Neutrophil (primary cell): ENCODE data around the gene XIRP1.

Source experiments
- H3K27ac ChIP-seq: fragments of 200-600 bp; sonication (generic); 2 replicates; pipeline ENCODE4 v1.5.1; 2016; ENCODE audit warnings: mild to moderate bottlenecking, moderate library complexity
- H3K27me3 ChIP-seq: fragments of 200-600 bp; sonication (generic); 2 replicates; pipeline ENCODE4 v1.6.0; 2016; ENCODE audit warnings: mild to moderate bottlenecking
- H3K36me3 ChIP-seq: fragments of 200-600 bp; sonication (generic); 2 replicates; pipeline ENCODE4 v1.5.1; 2017
- H3K4me1 ChIP-seq, 2 experiments: fragments of 200-600 bp in 1 of 2; sonication (generic) in 1 of 2; 1 replicate in 1 of 2; 2 replicates in 1 of 2; pipeline versions ENCODE4 v1.5.1 to v1.6.1; 2013 to 2016; ENCODE audit warnings: low read depth in 1 of 2, low read length in 1 of 2, mild to moderate bottlenecking in 1 of 2, moderate library complexity in 1 of 2; ENCODE audit not compliant: control insufficient read depth in 1 of 2, insufficient read depth in 1 of 2
- H3K4me3 ChIP-seq, 2 experiments: fragments of 200-600 bp in 1 of 2; sonication (generic) in 1 of 2; 1 replicate in 1 of 2; 2 replicates in 1 of 2; pipeline ENCODE4 v1.5.1; 2013 to 2016; ENCODE audit warnings: low read depth in 1 of 2, low read length in 1 of 2, mild to moderate bottlenecking in 1 of 2, moderate library complexity in 1 of 2
- H3K9me3 ChIP-seq: fragments of 200-600 bp; sonication (generic); 2 replicates; pipeline ENCODE4 v1.5.1; 2016
- TF ChIP-seq, protein P1 (sequence below): fragments of 200-600 bp; sonication (generic); IDR thresholded peaks from 2 replicates; pipeline ENCODE4 v1.5.1; 2016; ENCODE audit warnings: antibody characterized with exemption

Gene XIRP1

GRCh38 chr3:39188271-39189149, 3.9 kb downstream of the XIRP1 start:
- H3K4me1 ChIP-seq: no peaks in the 10 kb centered on the region
- no peaks in the 10 kb centered on the region for H3K36me3 ChIP-seq
- no peaks in the 10 kb centered on the region for H3K27me3 ChIP-seq
- H3K9me3 ChIP-seq: no peaks in the 10 kb centered on the region
- H3K4me3 ChIP-seq: no peak overlapping the region
- TF ChIP-seq, protein P1, sequence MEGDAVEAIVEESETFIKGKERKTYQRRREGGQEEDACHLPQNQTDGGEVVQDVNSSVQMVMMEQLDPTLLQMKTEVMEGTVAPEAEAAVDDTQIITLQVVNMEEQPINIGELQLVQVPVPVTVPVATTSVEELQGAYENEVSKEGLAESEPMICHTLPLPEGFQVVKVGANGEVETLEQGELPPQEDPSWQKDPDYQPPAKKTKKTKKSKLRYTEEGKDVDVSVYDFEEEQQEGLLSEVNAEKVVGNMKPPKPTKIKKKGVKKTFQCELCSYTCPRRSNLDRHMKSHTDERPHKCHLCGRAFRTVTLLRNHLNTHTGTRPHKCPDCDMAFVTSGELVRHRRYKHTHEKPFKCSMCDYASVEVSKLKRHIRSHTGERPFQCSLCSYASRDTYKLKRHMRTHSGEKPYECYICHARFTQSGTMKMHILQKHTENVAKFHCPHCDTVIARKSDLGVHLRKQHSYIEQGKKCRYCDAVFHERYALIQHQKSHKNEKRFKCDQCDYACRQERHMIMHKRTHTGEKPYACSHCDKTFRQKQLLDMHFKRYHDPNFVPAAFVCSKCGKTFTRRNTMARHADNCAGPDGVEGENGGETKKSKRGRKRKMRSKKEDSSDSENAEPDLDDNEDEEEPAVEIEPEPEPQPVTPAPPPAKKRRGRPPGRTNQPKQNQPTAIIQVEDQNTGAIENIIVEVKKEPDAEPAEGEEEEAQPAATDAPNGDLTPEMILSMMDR: no peak
- H3K27ac ChIP-seq: no peak overlapping the region

DNA sequence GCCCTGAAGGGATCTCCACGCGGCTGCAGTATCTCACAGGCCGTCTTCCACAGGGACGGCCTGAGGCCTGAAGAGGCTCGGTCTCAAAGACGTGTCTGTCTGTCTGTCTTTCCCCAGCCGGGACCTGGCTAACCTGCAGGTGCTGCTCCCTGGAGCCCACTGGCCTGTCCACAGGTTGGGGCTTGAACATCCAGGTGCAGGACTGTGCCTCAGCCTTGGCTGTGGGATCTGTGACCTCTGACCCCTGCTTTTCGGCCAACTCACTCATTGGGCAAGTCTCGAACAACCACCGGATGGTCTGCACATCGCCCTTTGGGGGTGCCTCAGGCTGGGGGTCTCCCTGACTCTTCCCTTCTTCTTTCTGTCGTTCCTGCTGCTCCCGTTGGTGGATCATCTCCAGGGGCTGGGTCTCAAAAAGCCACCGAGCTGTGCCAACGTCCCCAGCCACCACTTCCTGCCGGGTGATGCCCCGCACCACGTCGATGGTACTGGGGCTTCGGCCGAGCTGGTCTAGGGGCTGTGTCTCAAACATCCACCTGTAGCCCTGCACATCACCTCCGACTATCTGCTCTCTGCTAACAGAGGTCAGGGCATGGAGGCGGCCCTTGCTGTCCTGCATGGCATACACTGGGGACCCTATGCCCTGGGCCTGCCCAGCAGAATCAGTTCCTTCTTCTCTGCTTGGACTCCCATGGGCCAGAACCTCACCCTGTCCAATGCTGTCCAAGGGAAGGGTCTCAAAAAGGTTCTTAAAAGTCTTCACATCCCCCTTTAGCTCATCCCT, 4.8 kb downstream of the XIRP1 start:
- Histone ChIP-seq H3K27ac (no peak overlapping the region), H3K27me3 (no peaks in the 10 kb centered on the region)

GRCh38 chr3:39186692-39187151, 5.7 kb downstream of the XIRP1 start:
- Histone ChIP-seq H3K4me1 (no peaks in the 10 kb centered on the region), H3K4me3 (no peak overlapping the region), H3K27ac (no peak overlapping the region), H3K36me3 (no peaks in the 10 kb centered on the region), H3K9me3 (no peaks in the 10 kb centered on the region), H3K27me3 (no peaks in the 10 kb centered on the region)
- TF ChIP-seq, protein P1: no peak

More for the DNA sequence above, 4.8 kb downstream of the XIRP1 start:
- TF ChIP-seq, protein P1: no peak
- Histone ChIP-seq H3K36me3 (no peaks in the 10 kb centered on the region), H3K9me3 (no peaks in the 10 kb centered on the region), H3K4me1 (no peaks in the 10 kb centered on the region), H3K4me3 (no peak overlapping the region)

DNA sequence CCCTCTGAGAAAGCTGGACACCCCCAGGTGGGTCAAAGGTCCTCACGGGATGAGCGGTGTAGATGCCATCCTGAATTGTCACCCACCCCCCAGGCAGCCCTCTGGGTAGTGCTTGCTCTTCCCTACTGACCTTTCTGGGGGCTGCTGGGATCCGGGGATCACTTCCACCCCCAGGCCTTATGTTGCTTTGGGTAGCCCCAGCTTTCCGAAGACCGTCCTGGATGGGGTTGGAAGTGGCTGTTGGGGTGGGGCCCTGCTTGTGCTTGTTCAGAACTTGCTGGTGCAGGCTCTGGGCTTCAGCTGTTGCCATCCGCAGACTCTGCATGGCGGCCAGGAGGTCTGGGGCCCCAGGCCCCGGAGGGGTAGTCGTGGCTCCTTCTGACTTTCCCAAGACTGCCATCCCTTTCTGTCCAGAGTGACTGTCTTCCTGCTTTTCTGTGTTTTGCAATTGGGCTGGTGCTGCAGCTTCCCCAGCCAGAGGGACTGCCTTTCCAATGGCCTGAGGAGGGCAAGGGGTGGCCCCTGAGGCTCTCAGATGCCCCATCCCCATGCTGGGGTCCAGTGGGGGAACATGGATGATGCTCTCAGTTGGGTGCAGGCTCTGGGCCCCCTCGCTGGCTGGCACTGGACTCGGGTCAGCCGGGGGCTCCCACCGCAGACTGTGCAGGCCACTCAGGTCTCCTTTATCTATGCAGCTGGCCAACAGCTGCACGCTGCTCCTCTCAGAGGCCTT, 6.3 kb downstream of the XIRP1 start:
- Histone ChIP-seq H3K4me3 (no peak overlapping the region), H3K27me3 (peaks cover 2% of the 10 kb centered on the region), H3K4me1 (peaks cover 3 to 6% of the 10 kb centered on the region in 2 experiments), H3K9me3 (no peaks in the 10 kb centered on the region), H3K36me3 (no peaks in the 10 kb centered on the region), H3K27ac (no peak overlapping the region)
- TF ChIP-seq, protein P1: no peak

GRCh38 chr3:39185326-39185958, 7.0 kb downstream of the XIRP1 start:
- H3K36me3 ChIP-seq: no peaks in the 10 kb centered on the region
- TF ChIP-seq, protein P1: no peak
- no peak overlapping the region for H3K27ac ChIP-seq
- H3K27me3 ChIP-seq: peaks cover 9% of the 10 kb centered on the region
- H3K9me3 ChIP-seq: no peaks in the 10 kb centered on the region
- peaks cover 8 to 11% of the 10 kb centered on the region in 2 experiments for H3K4me1 ChIP-seq
- H3K4me3 ChIP-seq: no peak overlapping the region
